Loucy (cell line): ENCODE measurements around the gene LGR4.
"Not testable (repeated sequence)": the region's sequence is repeated elsewhere in the genome, so short reads cannot be mapped to it uniquely, and the experiment has no call there.

Source experiments
- H2AFZ ChIP-seq: fragments of 200-600 bp; sonication (generic); 2 replicates; pipeline ENCODE4 v1.6.0; 2016; ENCODE audit warnings: antibody characterized with exemption, mild to moderate bottlenecking, low read length, moderate library complexity
- H3F3A ChIP-seq: fragments of 200-600 bp; 2 replicates; pipeline ENCODE4 v1.6.0; 2016; ENCODE audit warnings: antibody characterized with exemption, low read depth, mild to moderate bottlenecking
- H3K27me3 ChIP-seq: fragments of 200-600 bp; sonication (generic); 2 replicates; pipeline ENCODE4 v1.6.1; 2014; ENCODE audit warnings: low read length, mild to moderate bottlenecking; ENCODE audit not compliant: insufficient read depth, poor library complexity, severe bottlenecking
- H3K36me3 ChIP-seq: fragments of 200-600 bp; sonication (generic); 2 replicates; pipeline ENCODE4 v1.6.1; 2016; ENCODE audit warnings: low read length; ENCODE audit not compliant: insufficient read depth
- H3K4me1 ChIP-seq: fragments of 200-600 bp; sonication (generic); 2 replicates; pipeline ENCODE4 v1.5.1; 2014; ENCODE audit warnings: low read length, mild to moderate bottlenecking; ENCODE audit not compliant: insufficient read depth, poor library complexity, severe bottlenecking
- H3K4me2 ChIP-seq: fragments of 200-600 bp; sonication (generic); 2 replicates; pipeline ENCODE4 v1.6.0; 2014; ENCODE audit warnings: antibody characterized with exemption, low read length, low read depth, mild to moderate bottlenecking; ENCODE audit not compliant: poor library complexity, severe bottlenecking
- H3K4me3 ChIP-seq: fragments of 200-600 bp; sonication (generic); 2 replicates; pipeline ENCODE4 v1.5.1; 2014; ENCODE audit warnings: low read length, mild to moderate bottlenecking, mixed read lengths; ENCODE audit not compliant: poor library complexity, severe bottlenecking
- H3K79me2 ChIP-seq: fragments of 200-600 bp; sonication (generic); 2 replicates; pipeline ENCODE4 v1.6.1; 2014; ENCODE audit warnings: low read length; ENCODE audit not compliant: insufficient read depth
- H3K9ac ChIP-seq: fragments of 200-600 bp; sonication (generic); 2 replicates; pipeline ENCODE4 v1.6.0; 2014; ENCODE audit warnings: mild to moderate bottlenecking, low read depth, low read length, moderate library complexity; ENCODE audit not compliant: poor library complexity, severe bottlenecking
- H3K9me2 ChIP-seq: fragments of 200-600 bp; sonication (generic); replicated peaks from 2 replicates; pipeline ENCODE4 v1.6.1; 2016; ENCODE audit warnings: low read depth, low read length, mixed read lengths
- H3K9me3 ChIP-seq: fragments of 200-600 bp; sonication (generic); 2 replicates; pipeline ENCODE4 v1.6.1; 2014; ENCODE audit warnings: mild to moderate bottlenecking, antibody characterized with exemption, low read length, low read depth; ENCODE audit not compliant: insufficient read depth
- H4K20me1 ChIP-seq: fragments of 200-600 bp; sonication (generic); 2 replicates; pipeline ENCODE4 v1.6.0; 2014; ENCODE audit warnings: antibody characterized with exemption, low read length, mild to moderate bottlenecking; ENCODE audit not compliant: insufficient read depth, poor library complexity, severe bottlenecking
- EZH2phosphoT487 ChIP-seq: fragments of 200-600 bp; IDR thresholded peaks from 2 replicates; pipeline ENCODE4 v1.6.1; 2018; ENCODE audit warnings: antibody characterized with exemption, mild to moderate bottlenecking, moderate library complexity, borderline replicate concordance
- TF ChIP-seq, protein P1 (sequence below): fragments of 200-600 bp; sonication (generic); conservative IDR thresholded peaks from 2 replicates; pipeline ENCODE4 v1.5.1; 2014; ENCODE audit warnings: mild to moderate bottlenecking, antibody characterized with exemption, low read length

LGR4 gene

DNA sequence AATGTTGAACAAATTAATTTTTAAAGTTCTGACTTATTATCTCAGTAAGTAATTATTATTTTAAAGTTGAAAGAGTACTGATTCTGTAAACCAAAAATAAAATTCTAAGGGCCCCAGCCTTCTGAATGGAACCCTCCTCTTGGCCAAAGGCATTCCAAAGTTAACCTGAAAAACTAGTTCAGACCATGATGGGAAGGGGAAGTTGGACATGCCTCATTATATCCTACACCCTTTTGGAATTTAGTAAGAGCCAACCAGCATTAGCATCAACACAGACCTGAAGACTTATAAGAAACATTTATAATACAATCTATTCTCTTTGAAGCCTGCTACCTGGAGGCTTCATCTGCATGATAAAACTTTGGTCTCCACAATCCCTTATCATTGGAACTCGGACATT lies 18.9 kb downstream of the LGR4 start:
- Histone ChIP-seq H4K20me1 (no peaks in the 10 kb centered on the region), H3F3A (no peaks in the 10 kb centered on the region), H2AFZ (no peak overlapping the region), H3K4me1 (no peaks in the 10 kb centered on the region), H3K79me2 (no peaks in the 10 kb centered on the region), H3K4me2 (no peak overlapping the region), H3K9ac (no peak overlapping the region), H3K4me3 (no peak overlapping the region), H3K9me3 (no peaks in the 10 kb centered on the region), H3K36me3 (no peaks in the 10 kb centered on the region), H3K27me3 (no peaks in the 10 kb centered on the region), H3K9me2 (no peaks in the 10 kb centered on the region)
- TF ChIP-seq, protein P1, sequence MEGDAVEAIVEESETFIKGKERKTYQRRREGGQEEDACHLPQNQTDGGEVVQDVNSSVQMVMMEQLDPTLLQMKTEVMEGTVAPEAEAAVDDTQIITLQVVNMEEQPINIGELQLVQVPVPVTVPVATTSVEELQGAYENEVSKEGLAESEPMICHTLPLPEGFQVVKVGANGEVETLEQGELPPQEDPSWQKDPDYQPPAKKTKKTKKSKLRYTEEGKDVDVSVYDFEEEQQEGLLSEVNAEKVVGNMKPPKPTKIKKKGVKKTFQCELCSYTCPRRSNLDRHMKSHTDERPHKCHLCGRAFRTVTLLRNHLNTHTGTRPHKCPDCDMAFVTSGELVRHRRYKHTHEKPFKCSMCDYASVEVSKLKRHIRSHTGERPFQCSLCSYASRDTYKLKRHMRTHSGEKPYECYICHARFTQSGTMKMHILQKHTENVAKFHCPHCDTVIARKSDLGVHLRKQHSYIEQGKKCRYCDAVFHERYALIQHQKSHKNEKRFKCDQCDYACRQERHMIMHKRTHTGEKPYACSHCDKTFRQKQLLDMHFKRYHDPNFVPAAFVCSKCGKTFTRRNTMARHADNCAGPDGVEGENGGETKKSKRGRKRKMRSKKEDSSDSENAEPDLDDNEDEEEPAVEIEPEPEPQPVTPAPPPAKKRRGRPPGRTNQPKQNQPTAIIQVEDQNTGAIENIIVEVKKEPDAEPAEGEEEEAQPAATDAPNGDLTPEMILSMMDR = no peak
- no peak for TF ChIP-seq EZH2phosphoT487

DNA sequence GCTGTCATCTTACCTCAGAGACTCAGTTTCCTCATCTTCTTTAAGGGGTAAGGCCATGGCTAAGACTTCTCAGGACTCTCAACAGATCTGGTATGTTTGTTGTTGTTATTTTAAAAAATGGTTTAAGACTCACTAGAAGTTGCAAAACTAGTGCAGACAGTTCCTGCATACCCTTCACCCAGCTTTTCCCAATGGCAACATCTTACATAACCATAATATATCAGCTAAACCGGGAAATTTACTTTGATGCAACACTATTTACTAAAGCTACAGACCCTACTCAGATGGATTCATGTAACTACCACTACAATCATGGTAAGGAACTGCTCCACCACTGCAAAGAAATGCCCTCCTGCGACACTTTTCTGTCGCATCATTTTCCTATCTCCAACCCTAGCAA lies 20.4 kb downstream of the LGR4 start:
- no peak overlapping the region for H3K4me3 ChIP-seq
- TF ChIP-seq, protein P1 = no peak
- no peak for TF ChIP-seq EZH2phosphoT487
- H3K4me1 ChIP-seq = no peaks in the 10 kb centered on the region
- H3F3A ChIP-seq = no peaks in the 10 kb centered on the region
- H3K4me2 ChIP-seq = no peak overlapping the region
- no peaks in the 10 kb centered on the region for H3K9me3 ChIP-seq
- H3K79me2 ChIP-seq = no peaks in the 10 kb centered on the region
- no peaks in the 10 kb centered on the region for H3K36me3 ChIP-seq
- no peak overlapping the region for H2AFZ ChIP-seq
- H3K9me2 ChIP-seq = no peaks in the 10 kb centered on the region
- no peaks in the 10 kb centered on the region for H4K20me1 ChIP-seq
- no peak overlapping the region for H3K9ac ChIP-seq
- no peaks in the 10 kb centered on the region for H3K27me3 ChIP-seq

DNA sequence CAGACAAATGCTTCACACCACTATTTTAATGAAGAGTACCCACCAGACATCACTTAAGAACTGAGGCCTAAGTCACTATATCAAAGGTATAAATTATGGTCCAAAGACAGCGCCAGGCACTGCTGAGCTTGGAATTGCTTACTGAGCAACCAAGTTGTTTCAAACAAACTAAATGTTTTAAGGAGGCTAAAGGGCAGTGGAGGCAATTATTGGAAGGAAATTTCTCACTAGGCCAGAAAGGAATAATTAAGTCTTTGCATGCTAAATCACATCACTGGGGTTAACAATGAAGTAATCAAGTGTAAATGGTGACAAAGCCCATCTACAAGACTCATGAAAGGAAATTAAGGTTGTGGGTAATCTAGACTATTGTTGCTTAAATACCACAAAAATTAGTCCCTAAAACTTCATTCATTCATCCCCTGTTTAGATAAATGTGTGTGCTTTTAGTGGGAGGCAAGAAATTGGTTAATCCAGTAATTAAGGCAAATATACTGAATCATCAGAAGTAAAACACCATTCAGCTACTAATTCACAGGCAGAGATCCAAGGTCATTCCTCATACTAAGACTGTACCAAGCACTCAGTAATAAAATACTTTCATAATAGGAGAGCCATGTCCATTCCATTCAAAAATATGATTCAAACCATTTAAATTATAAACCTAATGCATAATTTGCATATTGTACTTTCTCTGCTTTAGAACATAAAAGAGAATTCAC lies 21.2 kb downstream of the LGR4 start:
- no peaks in the 10 kb centered on the region for H3K4me1 ChIP-seq
- no peaks in the 10 kb centered on the region for H3K9me2 ChIP-seq
- H3K4me3 ChIP-seq = no peak overlapping the region
- TF ChIP-seq, protein P1 = no peak
- TF ChIP-seq EZH2phosphoT487 = no peak
- no peak overlapping the region for H3K9ac ChIP-seq
- H2AFZ ChIP-seq = no peak overlapping the region
- no peaks in the 10 kb centered on the region for H3F3A ChIP-seq
- H4K20me1 ChIP-seq = no peaks in the 10 kb centered on the region
- H3K4me2 ChIP-seq = no peak overlapping the region
- H3K9me3 ChIP-seq = no peaks in the 10 kb centered on the region
- H3K79me2 ChIP-seq = no peaks in the 10 kb centered on the region
- H3K27me3 ChIP-seq = no peaks in the 10 kb centered on the region
- H3K36me3 ChIP-seq = no peaks in the 10 kb centered on the region

DNA sequence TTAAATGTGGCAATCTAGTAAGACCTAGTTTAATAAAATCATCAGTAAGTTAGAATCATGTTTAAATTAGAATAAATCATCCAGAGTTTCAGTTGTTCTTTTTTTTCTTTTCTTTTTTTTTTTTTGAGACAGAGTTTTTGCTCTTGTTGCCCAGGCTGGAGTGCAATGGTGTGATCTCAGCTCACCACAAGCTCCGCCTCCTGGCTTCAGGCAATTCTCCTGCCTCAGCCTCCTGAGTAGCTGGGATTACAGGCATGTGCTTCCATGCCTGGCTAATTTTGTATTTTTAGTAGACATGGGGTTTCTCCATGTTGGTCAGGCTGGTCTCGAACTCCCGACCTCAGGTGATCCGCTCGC lies 24.4 kb downstream of the LGR4 start:
- not testable (repeated sequence) for H3F3A ChIP-seq, H3K9ac ChIP-seq, H3K4me3 ChIP-seq, H3K9me3 ChIP-seq, H3K9me2 ChIP-seq, H3K36me3 ChIP-seq, H3K27me3 ChIP-seq, H3K4me1 ChIP-seq, H3K79me2 ChIP-seq, H4K20me1 ChIP-seq, H3K4me2 ChIP-seq, H2AFZ ChIP-seq
